Mammary epithelial cell (primary cell): Measurements from ENCODE around the gene AGAP5.

Experiments
- CTCF ChIP-seq, 2 donors: IDR thresholded peaks in 1 of 2; conservative IDR thresholded peaks in 1 of 2; 2 replicates each; pipeline ENCODE4 v1.5.1; 2011 to 2012; ENCODE audit warnings: inconsistent platforms in 2 of 2, low read length in 2 of 2, mild to moderate bottlenecking in 2 of 2, control low read depth in 1 of 2, low read depth in 1 of 2; ENCODE audit not compliant: insufficient read depth in 1 of 2; ENCODE audit errors: extremely low read depth in 1 of 2
- EZH2 ChIP-seq: IDR thresholded peaks from 2 replicates; pipeline ENCODE4 v1.6.1; 2012; ENCODE audit warnings: low read length, inconsistent platforms, borderline replicate concordance

- TF ChIP-seq CTCF (conservative IDR thresholded peaks at IDR 0.05 in 1 of 2, IDR thresholded peaks at IDR 0.05 in 1 of 2; ENCODE audit: extremely low read depth in 1 of 2, insufficient read depth in 1 of 2, low read depth in 1 of 2, low read length in 2 of 2) (no peak), EZH2 (no peak)
These were observed 62.1 kb downstream of the AGAP5 start for GRCh38 chr10:73635781-73636180.
